ENCODE results near the gene HIGD1C. TPM values are rescaled to one million over a fixed set of nuclear protein-coding genes. Genes with fewer than 3 reads are reported as not detected.

HIGD1C gene
- total and polyA plus RNA-seq, 2 experiments from 2014 or later = not detected

- H3K36me3 ChIP-seq (ENCODE audit: low read depth) = 0 out of 2 replicates have a peak, but pooled peaks cover 2% of the 10 kb centered on the region
- H3K4me3 ChIP-seq = no peak overlapping the region
- H4K20me1 ChIP-seq (ENCODE audit: insufficient read depth) = no peaks in the 10 kb centered on the region
- H3K4me2 ChIP-seq (ENCODE audit: unreplicated experiment) = no peak overlapping the region
- no peaks in the 10 kb centered on the region for H3K9me3 ChIP-seq (ENCODE audit: low read depth)
- H3F3A ChIP-seq (ENCODE audit: insufficient read depth) = peaks cover 18% of the 10 kb centered on the region
- H3K4me1 ChIP-seq (ENCODE audit: insufficient read depth) = peaks cover 16% of the 10 kb centered on the region
- no peaks in the 10 kb centered on the region for H3K79me2 ChIP-seq (ENCODE audit: insufficient read depth)
- 85 to 90% methylated on average over 2 of the region's 2 CpGs for WGBS, 2 experiments (ENCODE audit: low coverage in 1 of 2, low lambda C conversion rate in 2 of 2, missing lambda C conversion rate in 2 of 2)
- H2AFZ ChIP-seq = no peak overlapping the region
- in situ Hi-C loops (cut with MboI) = no loop called here
- DNase-seq = no peak
- TF ChIP-seq EZH2phosphoT487 (IDR thresholded peaks at IDR 0.05; ENCODE audit: insufficient read depth, low read depth) = no peak
- TF ChIP-seq EZH2 (IDR thresholded peaks at IDR 0.05; ENCODE audit: insufficient read depth, poor library complexity, severe bottlenecking) = no peak
- no peak overlapping the region for H3K27ac ChIP-seq
- H3K9me2 ChIP-seq (ENCODE audit: insufficient read depth) = no peaks in the 10 kb centered on the region
- H3K9ac ChIP-seq = no peak overlapping the region
- H3K27me3 ChIP-seq (replicated peaks; ENCODE audit: insufficient read depth) = no peaks in the 10 kb centered on the region
Observed at GRCh38 chr12:50980545-50980944, 28.2 kb downstream of the HIGD1C start.

GRCh38 chr12:50981319-50982239 is 29.2 kb downstream of the HIGD1C start:
- in situ Hi-C loops (cut with MboI) = no loop called here
- H3K9ac ChIP-seq = no peak overlapping the region
- H3K27me3 ChIP-seq (replicated peaks; ENCODE audit: insufficient read depth) = no peaks in the 10 kb centered on the region
- H3F3A ChIP-seq (ENCODE audit: insufficient read depth) = peaks cover 22% of the 10 kb centered on the region
- no peaks in the 10 kb centered on the region for H3K9me2 ChIP-seq (ENCODE audit: insufficient read depth)
- no peak for DNase-seq
- no peak overlapping the region for H3K4me2 ChIP-seq (ENCODE audit: unreplicated experiment)
- no peaks in the 10 kb centered on the region for H4K20me1 ChIP-seq (ENCODE audit: insufficient read depth)
- WGBS, 2 experiments (ENCODE audit: low coverage in 1 of 2, low lambda C conversion rate in 2 of 2, missing lambda C conversion rate in 2 of 2) = 81% methylated on average over 6 of the region's 6 CpGs
- peaks cover 20% of the 10 kb centered on the region for H3K4me1 ChIP-seq (ENCODE audit: insufficient read depth)
- H3K4me3 ChIP-seq = no peak overlapping the region
- H3K27ac ChIP-seq = no peak overlapping the region
- TF ChIP-seq EZH2phosphoT487 (IDR thresholded peaks at IDR 0.05; ENCODE audit: insufficient read depth, low read depth) (no peak), EZH2 (IDR thresholded peaks at IDR 0.05; ENCODE audit: insufficient read depth, poor library complexity, severe bottlenecking) (no peak)
- H3K9me3 ChIP-seq (ENCODE audit: low read depth) = no peaks in the 10 kb centered on the region
- no peak overlapping the region for H2AFZ ChIP-seq
- 0 out of 2 replicates have a peak, but pooled peaks cover 2% of the 10 kb centered on the region for H3K36me3 ChIP-seq (ENCODE audit: low read depth)
- H3K79me2 ChIP-seq (ENCODE audit: insufficient read depth) = no peaks in the 10 kb centered on the region

- Histone ChIP-seq H3K9ac (peak overlapping the region; percentile 61), H3K4me3 (peak overlapping the region; percentile 14; the same call in 1 of the 2 replicates), H3K4me2 (ENCODE audit: unreplicated experiment) (peak overlapping the region; percentile 57), H3K4me1 (ENCODE audit: insufficient read depth) (peaks cover 33% of the 10 kb centered on the region), H2AFZ (peak overlapping the region; percentile 73), H4K20me1 (ENCODE audit: insufficient read depth) (no peaks in the 10 kb centered on the region), H3K79me2 (ENCODE audit: insufficient read depth) (no peaks in the 10 kb centered on the region), H3K27me3 (replicated peaks; ENCODE audit: insufficient read depth) (no peaks in the 10 kb centered on the region), H3K9me2 (ENCODE audit: insufficient read depth) (no peaks in the 10 kb centered on the region), H3F3A (ENCODE audit: insufficient read depth) (peaks cover 43% of the 10 kb centered on the region), H3K36me3 (ENCODE audit: low read depth) (0 out of 2 replicates have a peak, but pooled peaks cover 2% of the 10 kb centered on the region), H3K9me3 (ENCODE audit: low read depth) (no peaks in the 10 kb centered on the region), H3K27ac (peak overlapping the region; percentile 93)
- DNase-seq = peak; percentile 64
- in situ Hi-C loops (cut with MboI) = no loop called here
- WGBS, 2 experiments (ENCODE audit: low coverage in 1 of 2, low lambda C conversion rate in 2 of 2, missing lambda C conversion rate in 2 of 2) = 42 to 44% methylated on average over 2 of the region's 2 CpGs
- TF ChIP-seq EZH2phosphoT487 (IDR thresholded peaks at IDR 0.05; ENCODE audit: insufficient read depth, low read depth) = no peak
- TF ChIP-seq EZH2 (IDR thresholded peaks at IDR 0.05; ENCODE audit: insufficient read depth, poor library complexity, severe bottlenecking) = no peak
Observed at GRCh38 chr12:50984586-50985298, 32.4 kb downstream of the HIGD1C start.

- peak overlapping the region; percentile 57 for H3K4me2 ChIP-seq (ENCODE audit: unreplicated experiment)
- H3K36me3 ChIP-seq (ENCODE audit: low read depth) = no peaks in the 10 kb centered on the region
- peak overlapping the region; percentile 73 for H2AFZ ChIP-seq
- H3K27me3 ChIP-seq (replicated peaks; ENCODE audit: insufficient read depth) = no peaks in the 10 kb centered on the region
- H4K20me1 ChIP-seq (ENCODE audit: insufficient read depth) = no peaks in the 10 kb centered on the region
- DNase-seq = peak; percentile 95
- H3K27ac ChIP-seq = peak overlapping the region; percentile 93
- no peaks in the 10 kb centered on the region for H3K9me2 ChIP-seq (ENCODE audit: insufficient read depth)
- TF ChIP-seq EZH2 (IDR thresholded peaks at IDR 0.05; ENCODE audit: insufficient read depth, poor library complexity, severe bottlenecking) (no peak), EZH2phosphoT487 (IDR thresholded peaks at IDR 0.05; ENCODE audit: insufficient read depth, low read depth) (no peak)
- H3K4me3 ChIP-seq = peak overlapping the region; percentile 14; the same call in 1 of the 2 replicates
- peak overlapping the region; percentile 61 for H3K9ac ChIP-seq
- in situ Hi-C loops (cut with MboI) = no loop called here
- peaks cover 43% of the 10 kb centered on the region for H3F3A ChIP-seq (ENCODE audit: insufficient read depth)
- H3K4me1 ChIP-seq (ENCODE audit: insufficient read depth) = peaks cover 33% of the 10 kb centered on the region
- no peaks in the 10 kb centered on the region for H3K79me2 ChIP-seq (ENCODE audit: insufficient read depth)
- H3K9me3 ChIP-seq (ENCODE audit: low read depth) = no peaks in the 10 kb centered on the region
Observed at GRCh38 chr12:50985322-50985721, 33.0 kb downstream of the HIGD1C start.

All from GM23248 (cell line).